Esophagus squamous epithelium (tissue), 4 donors: ENCODE measurements around the gene NAB2.

Experiments used
- CTCF ChIP-seq, 6 experiments: fragments of 450-650 bp in 4 of 6; fragments of 200-600 bp in 2 of 6; sonication (generic) in 2 of 6; IDR thresholded peaks; one replicate each; pipeline ENCODE4 v1.5.1; 2016 to 2019; ENCODE audit warnings: antibody characterized with exemption in 6 of 6, mild to moderate bottlenecking in 4 of 6, moderate library complexity in 4 of 6
- POLR2A ChIP-seq, 4 donors: fragments of 450-650 bp; IDR thresholded peaks; one replicate each; pipeline ENCODE4 v1.6.1; 2017; ENCODE audit warnings: antibody characterized with exemption in 4 of 4, mild to moderate bottlenecking in 4 of 4, moderate library complexity in 3 of 4

DNA sequence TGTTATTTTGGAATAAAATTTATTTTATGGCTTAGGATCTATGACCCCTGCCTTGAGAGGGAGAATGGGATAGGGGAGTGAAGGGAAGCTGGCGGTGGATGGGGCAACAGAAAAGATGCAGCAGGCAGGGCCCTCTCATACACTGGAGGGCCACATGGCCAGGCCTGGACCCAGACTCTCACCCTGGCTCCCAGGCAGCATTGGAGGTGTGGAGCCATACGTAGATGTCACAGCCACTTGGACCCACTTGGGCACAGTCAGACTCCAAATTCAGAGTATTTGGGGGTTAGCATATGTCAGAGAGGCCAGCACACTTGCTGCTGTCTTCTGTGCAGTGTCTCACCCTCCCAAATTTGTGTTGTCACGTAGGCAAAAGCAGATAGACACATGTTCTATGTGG, 6.5 kb downstream of the NAB2 start:
- no peak for TF ChIP-seq CTCF (IDR thresholded peaks at IDR 0.05)
- TF ChIP-seq POLR2A (IDR thresholded peaks at IDR 0.05) = no peak
